Effector memory CD4-positive, alpha-beta T cell (primary cell): Measurements from ENCODE around the gene SPPL2B.
"Not testable (repeated sequence)": the region's sequence is repeated elsewhere in the genome, so short reads cannot be mapped to it uniquely, and the experiment has no call there.

Experiments used
- DNase-seq, 3 donors: peaks; one replicate each; pipeline ENCODE4 v3.0.0-alpha.2; 2020
- H3K27ac ChIP-seq: 2 replicates; pipeline ENCODE4 v1.7.0; 2013; ENCODE audit warnings: mild to moderate bottlenecking, low read length, moderate library complexity; ENCODE audit not compliant: insufficient read depth, poor library complexity, severe bottlenecking
- H3K27me3 ChIP-seq: replicated peaks from 2 replicates; pipeline ENCODE4 v1.7.0; 2013; ENCODE audit warnings: mild to moderate bottlenecking, low read length; ENCODE audit not compliant: insufficient read depth, control insufficient read depth, poor library complexity, severe bottlenecking
- H3K36me3 ChIP-seq: 2 replicates; pipeline ENCODE4 v1.7.0; 2013; ENCODE audit warnings: mild to moderate bottlenecking, low read length, moderate library complexity; ENCODE audit not compliant: control insufficient read depth, insufficient read depth
- H3K4me1 ChIP-seq: 2 replicates; pipeline ENCODE4 v1.7.0; 2013; ENCODE audit warnings: low read length, mild to moderate bottlenecking; ENCODE audit not compliant: control insufficient read depth, insufficient read depth, poor library complexity, severe bottlenecking
- H3K4me3 ChIP-seq: 2 replicates; pipeline ENCODE4 v1.7.0; 2013; ENCODE audit warnings: low read length, low read depth, mild to moderate bottlenecking; ENCODE audit not compliant: insufficient read depth, poor library complexity, severe bottlenecking
- H3K9me3 ChIP-seq: 2 replicates; pipeline ENCODE4 v1.7.0; 2013; ENCODE audit warnings: mild to moderate bottlenecking, low read length, moderate library complexity; ENCODE audit not compliant: control insufficient read depth

Gene SPPL2B

DNA sequence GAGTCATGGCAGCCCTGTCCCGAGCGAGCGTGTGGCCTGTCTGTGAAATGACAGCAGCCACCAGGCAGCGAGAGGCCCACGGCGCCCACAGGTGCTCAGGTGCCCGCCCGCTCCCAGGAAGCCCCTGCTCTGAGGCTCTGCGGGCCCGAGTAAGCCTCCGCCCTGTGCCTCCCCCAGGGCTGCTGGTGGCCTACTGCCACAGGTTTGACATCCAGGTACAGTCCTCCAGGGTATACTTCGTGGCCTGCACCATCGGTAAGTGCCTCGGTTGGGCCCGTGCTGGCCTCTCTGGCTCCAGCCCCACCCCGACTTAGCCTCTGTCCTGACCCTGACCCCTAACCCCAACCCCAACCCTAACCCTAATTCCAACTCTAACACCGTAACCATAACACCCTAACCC lies 16.6 kb downstream of the SPPL2B start:
- H3K27ac ChIP-seq = no peak overlapping the region
- no peaks in the 10 kb centered on the region for H3K4me1 ChIP-seq
- no peak overlapping the region for H3K4me3 ChIP-seq
- no peaks in the 10 kb centered on the region for H3K9me3 ChIP-seq
- peaks cover 6% of the 10 kb centered on the region for H3K36me3 ChIP-seq
- H3K27me3 ChIP-seq = no peaks in the 10 kb centered on the region
- no peak for DNase-seq

DNA sequence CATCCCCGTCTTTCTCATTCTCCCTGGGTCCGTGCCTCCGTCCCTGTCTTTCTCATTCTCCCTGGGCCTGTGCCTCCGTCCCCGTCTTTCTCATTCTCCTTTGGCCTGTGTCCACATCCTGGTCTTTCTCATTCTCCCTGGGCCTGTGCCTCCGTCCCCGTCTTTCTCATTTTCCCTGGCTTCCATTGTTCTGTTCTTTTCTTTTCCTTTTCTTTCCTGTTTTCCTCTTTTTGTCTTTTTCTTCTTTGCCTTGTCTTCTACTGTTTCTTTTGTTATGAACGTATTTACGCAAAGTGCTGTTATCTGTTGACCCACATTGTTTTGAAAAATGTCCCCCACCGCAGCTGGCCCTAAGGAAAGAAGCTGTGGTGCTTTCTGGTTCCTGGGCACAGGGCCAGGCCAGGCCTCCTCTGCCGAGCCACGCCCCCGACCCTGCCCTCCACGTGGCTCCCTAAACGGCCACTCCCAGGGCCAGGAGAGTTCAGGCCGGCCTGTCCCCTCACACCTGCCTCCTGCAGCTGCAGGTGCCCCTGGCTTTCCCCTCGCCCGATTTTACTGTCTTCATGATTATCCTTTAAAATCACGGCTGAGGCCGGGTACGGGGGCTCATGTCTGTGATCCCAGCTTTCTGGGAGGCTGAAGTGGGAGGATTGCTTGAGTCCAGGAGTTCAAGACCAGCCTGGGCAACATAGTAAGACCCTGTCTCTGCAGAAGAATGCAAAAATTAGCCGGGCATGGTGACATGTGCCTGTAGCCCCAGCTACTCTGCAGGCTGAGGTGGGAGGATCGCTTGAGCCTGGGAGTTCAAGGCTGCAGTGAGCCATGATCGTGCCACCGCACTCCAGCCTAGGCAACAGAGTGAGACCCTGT lies 17.5 kb downstream of the SPPL2B start:
- Histone ChIP-seq H3K9me3 (no peaks in the 10 kb centered on the region), H3K4me1 (no peaks in the 10 kb centered on the region), H3K27me3 (no peaks in the 10 kb centered on the region), H3K36me3 (peaks cover 5% of the 10 kb centered on the region), H3K27ac (no peak overlapping the region), H3K4me3 (no peak overlapping the region)
- DNase-seq = no peak

DNA sequence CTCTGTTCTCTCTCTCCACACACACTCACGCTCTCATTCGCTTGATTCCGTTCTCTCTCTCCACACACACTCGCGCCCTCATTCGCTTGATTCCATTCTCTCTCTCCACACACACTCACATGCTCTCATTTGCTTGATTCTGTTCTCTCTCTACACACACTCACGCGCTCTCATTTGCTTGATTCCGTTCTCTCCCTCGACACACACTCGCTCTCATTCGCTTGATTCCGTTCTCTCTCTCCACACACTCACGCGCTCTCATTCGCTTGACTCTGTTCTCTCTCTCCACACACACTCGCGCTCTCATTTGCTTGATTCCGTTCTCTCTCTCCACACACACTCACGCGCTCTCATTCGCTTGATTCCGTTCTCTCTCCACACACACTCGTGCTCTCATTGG lies 21.3 kb downstream of the SPPL2B start:
- not testable (repeated sequence) for H3K27ac ChIP-seq, H3K4me3 ChIP-seq, H3K9me3 ChIP-seq, H3K36me3 ChIP-seq, DNase-seq, H3K27me3 ChIP-seq, H3K4me1 ChIP-seq

DNA sequence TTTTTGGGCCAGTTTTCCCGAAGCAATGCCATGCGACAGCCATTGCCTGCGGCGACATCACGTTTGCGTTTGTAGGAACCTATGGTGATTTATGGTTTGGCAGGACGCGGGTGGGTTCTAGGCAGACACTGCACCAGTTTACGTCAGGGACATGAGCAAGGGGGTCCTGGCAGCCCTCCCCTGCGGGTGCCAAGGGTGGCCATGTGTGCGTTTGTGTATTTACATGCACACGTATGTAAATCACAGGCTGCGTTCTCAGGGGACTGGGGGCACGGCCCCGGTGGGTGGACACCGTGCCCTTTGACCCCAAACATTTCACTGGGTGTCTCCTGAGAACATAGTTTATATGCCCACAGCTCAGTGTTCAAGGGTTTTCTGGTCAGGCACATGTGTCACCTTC lies 22.2 kb downstream of the SPPL2B start:
- Histone ChIP-seq H3K27ac (no peak overlapping the region), H3K4me3 (no peak overlapping the region), H3K4me1 (no peaks in the 10 kb centered on the region), H3K9me3 (no peaks in the 10 kb centered on the region), H3K36me3 (peaks cover 8% of the 10 kb centered on the region), H3K27me3 (no peaks in the 10 kb centered on the region)
- DNase-seq = no peak

DNA sequence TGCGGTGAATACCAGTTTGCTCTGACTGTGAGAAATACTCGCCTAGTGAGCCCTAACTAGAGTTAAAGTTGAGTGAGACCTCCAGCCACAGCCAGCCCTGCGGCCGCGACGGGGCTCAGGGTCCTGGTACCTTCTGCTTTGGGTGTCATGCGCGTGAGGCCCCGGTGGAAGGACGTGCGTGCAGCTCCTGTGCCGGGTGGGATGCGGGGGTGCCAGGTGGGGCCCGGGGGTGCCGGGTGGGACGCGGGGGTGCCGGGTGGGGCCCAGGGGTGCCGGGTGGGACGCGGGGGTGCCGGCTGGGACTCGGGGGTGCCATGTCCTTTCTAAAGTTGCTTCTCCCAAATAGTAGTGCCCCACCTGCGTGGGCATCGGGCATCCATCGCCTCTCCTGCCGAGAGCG lies 23.1 kb downstream of the SPPL2B start:
- DNase-seq = no peak
- no peaks in the 10 kb centered on the region for H3K9me3 ChIP-seq
- H3K27ac ChIP-seq = no peak overlapping the region
- no peaks in the 10 kb centered on the region for H3K27me3 ChIP-seq
- no peak overlapping the region for H3K4me3 ChIP-seq
- H3K4me1 ChIP-seq = no peaks in the 10 kb centered on the region
- peaks cover 8% of the 10 kb centered on the region for H3K36me3 ChIP-seq

DNA sequence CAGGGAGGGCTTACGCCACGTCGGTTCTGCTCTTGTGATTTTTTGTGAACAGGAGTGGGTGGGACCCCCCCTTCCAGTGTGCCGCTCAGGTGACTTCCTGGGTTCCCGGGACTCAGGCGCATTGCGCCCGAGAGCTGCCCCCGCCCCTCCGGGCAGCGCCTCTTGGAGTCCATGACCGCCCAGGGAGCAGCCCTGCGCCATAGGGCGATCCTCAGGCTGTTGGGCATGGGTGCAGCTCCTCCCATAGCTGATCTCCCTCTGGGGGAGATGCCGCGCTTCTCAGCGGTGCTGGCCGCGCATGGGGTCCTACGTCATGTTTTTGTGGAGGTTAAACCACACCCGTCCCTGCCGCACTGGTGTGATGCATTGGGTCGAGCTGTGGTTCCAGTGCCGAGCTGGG lies 23.6 kb downstream of the SPPL2B start:
- no peak for DNase-seq
- Histone ChIP-seq H3K4me1 (no peaks in the 10 kb centered on the region), H3K36me3 (peaks cover 8% of the 10 kb centered on the region), H3K27me3 (no peaks in the 10 kb centered on the region), H3K9me3 (no peaks in the 10 kb centered on the region), H3K27ac (no peak overlapping the region), H3K4me3 (no peak overlapping the region)

DNA sequence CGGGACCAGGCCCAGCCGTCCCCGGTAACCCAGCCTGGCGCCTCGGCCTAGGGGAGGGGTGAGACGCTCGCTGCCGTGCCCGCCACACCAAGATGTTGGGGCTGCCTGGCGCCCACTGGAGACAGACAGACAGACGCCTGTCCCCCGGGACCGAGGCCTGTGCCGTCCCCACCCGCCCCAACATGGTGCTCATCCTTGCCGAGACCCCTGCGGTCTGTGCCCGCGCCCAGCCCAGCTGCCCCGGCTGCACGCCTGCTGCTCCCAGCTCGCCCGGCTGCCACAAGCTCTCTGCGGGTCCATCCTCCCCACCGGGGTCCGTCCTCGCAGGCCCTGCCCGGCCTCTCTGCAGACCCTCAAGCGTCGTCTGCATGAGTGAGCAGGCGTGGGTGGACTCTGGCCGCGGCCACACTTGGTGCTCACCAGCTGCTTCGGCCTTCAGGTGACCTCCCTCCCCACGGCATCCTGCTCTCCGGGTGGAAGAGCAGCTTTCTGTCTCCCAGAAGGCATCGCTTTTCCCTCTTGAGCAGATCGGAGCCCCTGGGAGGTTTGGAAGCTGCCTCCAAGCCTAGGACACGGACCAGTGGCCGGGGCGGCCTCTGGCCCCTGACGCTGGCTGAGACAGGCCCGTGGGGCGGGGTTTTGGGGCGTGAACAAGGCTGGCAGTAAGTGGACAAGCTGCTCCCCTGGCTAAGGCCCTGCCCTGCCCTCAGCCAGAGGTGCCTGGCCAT lies 24.8 kb downstream of the SPPL2B start:
- no peaks in the 10 kb centered on the region for H3K4me1 ChIP-seq
- peaks cover 8% of the 10 kb centered on the region for H3K36me3 ChIP-seq
- no peaks in the 10 kb centered on the region for H3K27me3 ChIP-seq
- H3K4me3 ChIP-seq = no peak overlapping the region
- DNase-seq = no peak
- no peaks in the 10 kb centered on the region for H3K9me3 ChIP-seq
- H3K27ac ChIP-seq = no peak overlapping the region

DNA sequence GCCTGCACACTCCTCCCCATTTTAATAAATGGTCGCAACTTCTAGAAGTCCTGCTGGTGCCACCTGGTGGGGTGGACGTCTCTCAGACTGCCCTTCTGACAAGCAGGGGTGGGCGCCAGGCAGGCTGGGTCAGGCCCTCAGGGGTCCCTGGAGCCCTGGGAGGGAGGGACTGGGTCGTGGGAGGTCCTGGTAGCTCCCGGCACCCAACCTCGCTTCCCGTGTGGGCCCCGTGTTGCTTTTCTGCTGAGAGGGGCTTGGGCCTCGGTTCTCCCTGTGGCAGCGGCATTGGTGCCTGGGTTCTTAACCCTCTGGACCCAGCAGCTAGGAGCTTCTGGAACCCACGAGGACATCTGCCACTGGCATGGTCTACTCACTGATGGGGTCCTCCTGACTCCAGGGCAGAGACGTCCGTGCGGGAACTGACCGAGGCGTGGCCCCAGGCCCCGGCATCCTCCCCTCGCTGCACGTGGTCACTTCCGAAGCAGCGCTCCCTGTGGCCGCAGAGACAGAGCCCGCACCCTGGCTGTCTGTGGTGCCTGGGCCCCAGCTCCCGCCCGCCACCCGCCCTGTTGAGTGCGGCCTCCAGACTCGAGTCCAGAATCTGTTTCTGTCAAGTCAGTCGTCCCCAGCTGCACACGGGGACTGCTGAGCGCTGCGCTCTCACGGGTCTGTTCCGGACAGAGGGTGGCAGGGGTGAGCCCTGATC lies 25.6 kb downstream of the SPPL2B start:
- DNase-seq = no peak
- H3K27me3 ChIP-seq = no peaks in the 10 kb centered on the region
- H3K4me3 ChIP-seq = no peak overlapping the region
- peaks cover 8% of the 10 kb centered on the region for H3K36me3 ChIP-seq
- no peak overlapping the region for H3K27ac ChIP-seq
- no peaks in the 10 kb centered on the region for H3K4me1 ChIP-seq
- H3K9me3 ChIP-seq = no peaks in the 10 kb centered on the region

DNA sequence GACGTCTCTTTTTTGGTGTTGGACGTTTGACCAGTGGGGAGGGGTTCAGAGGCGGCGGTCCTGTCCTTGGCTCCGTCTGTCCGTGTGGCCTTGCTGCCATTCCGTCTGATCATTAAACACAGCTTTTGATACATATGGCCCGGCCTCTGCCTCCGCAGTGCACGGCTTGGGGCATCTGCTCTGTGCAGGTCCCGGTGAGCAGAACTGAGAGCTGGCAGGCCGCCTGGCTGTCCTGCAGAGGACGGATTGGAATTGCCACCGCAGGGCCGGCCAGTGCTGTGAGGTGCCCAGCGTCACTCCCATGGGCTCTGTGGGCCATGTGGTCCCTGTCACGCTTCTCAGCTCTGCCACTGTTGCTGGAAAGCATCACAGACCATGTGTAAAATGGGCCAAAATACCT lies 26.2 kb downstream of the SPPL2B start:
- H3K27me3 ChIP-seq = no peaks in the 10 kb centered on the region
- H3K4me3 ChIP-seq = no peak overlapping the region
- no peaks in the 10 kb centered on the region for H3K9me3 ChIP-seq
- no peak for DNase-seq
- H3K27ac ChIP-seq = no peak overlapping the region
- peaks cover 8% of the 10 kb centered on the region for H3K36me3 ChIP-seq
- H3K4me1 ChIP-seq = no peaks in the 10 kb centered on the region
